ENCODE data around the gene EPDR1. TPM values are rescaled to one million over a fixed set of nuclear protein-coding genes. Genes with fewer than 3 reads are reported as not detected.

EPDR1 gene
- polyA plus RNA-seq, 1 donor (not counting 4 experiments of a cell fraction or from before 2014, with no cell fraction given): not detected

DNA sequence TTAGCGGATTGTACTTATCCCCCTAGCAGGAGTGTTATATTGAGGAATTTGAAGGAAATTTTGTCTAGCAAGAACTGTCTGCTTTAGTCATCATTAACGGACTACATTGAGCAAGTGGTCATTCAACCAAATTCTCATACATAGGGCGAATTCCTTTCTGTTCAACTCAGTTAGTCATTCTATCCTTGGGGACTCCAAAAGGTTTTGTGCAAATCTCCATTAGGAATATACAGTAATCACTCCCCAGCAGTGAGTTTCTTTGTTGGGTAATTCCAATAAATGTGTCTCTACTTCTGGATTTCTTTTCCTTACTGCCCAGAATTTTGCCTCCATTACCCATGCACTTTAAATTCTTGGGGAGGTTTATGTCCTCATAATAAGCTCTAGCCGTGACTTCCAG is 51.1 kb downstream of the EPDR1 start:
- no peak overlapping the region for H3K9ac ChIP-seq (ENCODE audit: control insufficient read depth, extremely low read depth, insufficient read depth, low read length)
- no peak for DNase-seq (ENCODE audit: low read depth, low spot score)
- no peaks in the 10 kb centered on the region for H3K9me1 ChIP-seq (ENCODE audit: control insufficient read depth, extremely low read depth, insufficient read depth, low read length)
- peaks cover 3% of the 10 kb centered on the region for H3K9me3 ChIP-seq (ENCODE audit: control insufficient read depth, low read depth, low read length)
- H3K4me3 ChIP-seq (ENCODE audit: control insufficient read depth in 2 of 3, extremely low read depth in 1 of 3, insufficient read depth in 2 of 3, low read depth in 1 of 3, low read length in 3 of 3): no peak overlapping the region
- dilution Hi-C loops (cut with MboI; ENCODE audit: extremely low pct_ligation_motif_present, low sequenced_read_pairs): no loop called here
- no peaks in the 10 kb centered on the region for H4K20me1 ChIP-seq (ENCODE audit: control insufficient read depth, extremely low read depth, insufficient read depth, low read length)
- H3K27me3 ChIP-seq (ENCODE audit: control insufficient read depth, extremely low read depth, insufficient read depth, low read length): no peaks in the 10 kb centered on the region
- no peaks in the 10 kb centered on the region for H3K36me3 ChIP-seq (ENCODE audit: control insufficient read depth in 2 of 2, extremely low read depth in 1 of 2, insufficient read depth in 2 of 2, low read length in 2 of 2)
- no peak for FAIRE-seq
- H2AFZ ChIP-seq (ENCODE audit: control insufficient read depth, low read length): no peak overlapping the region
- H3K4me2 ChIP-seq (ENCODE audit: control insufficient read depth, extremely low read depth, insufficient read depth, low read depth, low read length): no peak overlapping the region
- H3K4me1 ChIP-seq (ENCODE audit: control insufficient read depth, extremely low read depth, insufficient read depth, low read length): no peaks in the 10 kb centered on the region
- no peaks in the 10 kb centered on the region for H3K79me2 ChIP-seq (ENCODE audit: control insufficient read depth, insufficient read depth, low read length)
- TF ChIP-seq EZH2 (IDR thresholded peaks at IDR 0.05; ENCODE audit: low read length): no peak
- TF ChIP-seq CTCF (optimal IDR thresholded peaks at IDR 0.05 in 1 of 3, IDR thresholded peaks at IDR 0.05 in 1 of 3, conservative IDR thresholded peaks at IDR 0.05 in 1 of 3; ENCODE audit: extremely low read depth in 1 of 3, insufficient read depth in 2 of 3, low read length in 3 of 3): no peak
- no peak overlapping the region for H3K27ac ChIP-seq (ENCODE audit: control insufficient read depth, insufficient read depth, low read length)

- H3K27ac ChIP-seq (ENCODE audit: control insufficient read depth, insufficient read depth, low read length): no peak overlapping the region
- H3K9ac ChIP-seq (ENCODE audit: control insufficient read depth, extremely low read depth, insufficient read depth, low read length): no peak overlapping the region
- no peaks in the 10 kb centered on the region for H4K20me1 ChIP-seq (ENCODE audit: control insufficient read depth, extremely low read depth, insufficient read depth, low read length)
- H3K4me3 ChIP-seq (ENCODE audit: control insufficient read depth in 2 of 3, extremely low read depth in 1 of 3, insufficient read depth in 2 of 3, low read depth in 1 of 3, low read length in 3 of 3): no peak overlapping the region
- H3K79me2 ChIP-seq (ENCODE audit: control insufficient read depth, insufficient read depth, low read length): no peaks in the 10 kb centered on the region
- TF ChIP-seq CTCF (optimal IDR thresholded peaks at IDR 0.05 in 1 of 3, IDR thresholded peaks at IDR 0.05 in 1 of 3, conservative IDR thresholded peaks at IDR 0.05 in 1 of 3; ENCODE audit: extremely low read depth in 1 of 3, insufficient read depth in 2 of 3, low read length in 3 of 3) (no peak), EZH2 (IDR thresholded peaks at IDR 0.05; ENCODE audit: low read length) (no peak)
- H3K27me3 ChIP-seq (ENCODE audit: control insufficient read depth, extremely low read depth, insufficient read depth, low read length): no peaks in the 10 kb centered on the region
- H3K9me3 ChIP-seq (ENCODE audit: control insufficient read depth, low read depth, low read length): peaks cover 3% of the 10 kb centered on the region
- no peak overlapping the region for H2AFZ ChIP-seq (ENCODE audit: control insufficient read depth, low read length)
- dilution Hi-C loops (cut with MboI; ENCODE audit: extremely low pct_ligation_motif_present, low sequenced_read_pairs): no loop called here
- no peak for DNase-seq (ENCODE audit: low read depth, low spot score)
- H3K4me2 ChIP-seq (ENCODE audit: control insufficient read depth, extremely low read depth, insufficient read depth, low read depth, low read length): no peak overlapping the region
- no peak for FAIRE-seq
- H3K4me1 ChIP-seq (ENCODE audit: control insufficient read depth, extremely low read depth, insufficient read depth, low read length): no peaks in the 10 kb centered on the region
- no peaks in the 10 kb centered on the region for H3K9me1 ChIP-seq (ENCODE audit: control insufficient read depth, extremely low read depth, insufficient read depth, low read length)
- H3K36me3 ChIP-seq (ENCODE audit: control insufficient read depth in 2 of 2, extremely low read depth in 1 of 2, insufficient read depth in 2 of 2, low read length in 2 of 2): no peaks in the 10 kb centered on the region
These were observed 53.5 kb downstream of the EPDR1 start for GRCh38 chr7:37973915-37974314.
